ENCODE measurements around the gene YWHAB. TPM values are rescaled to one million over a fixed set of nuclear protein-coding genes. Genes with fewer than 3 reads are reported as not detected.

YWHAB gene
- total RNA-seq, 3 donors from 2014 or later: 125 to 155 (median 139) TPM

DNA sequence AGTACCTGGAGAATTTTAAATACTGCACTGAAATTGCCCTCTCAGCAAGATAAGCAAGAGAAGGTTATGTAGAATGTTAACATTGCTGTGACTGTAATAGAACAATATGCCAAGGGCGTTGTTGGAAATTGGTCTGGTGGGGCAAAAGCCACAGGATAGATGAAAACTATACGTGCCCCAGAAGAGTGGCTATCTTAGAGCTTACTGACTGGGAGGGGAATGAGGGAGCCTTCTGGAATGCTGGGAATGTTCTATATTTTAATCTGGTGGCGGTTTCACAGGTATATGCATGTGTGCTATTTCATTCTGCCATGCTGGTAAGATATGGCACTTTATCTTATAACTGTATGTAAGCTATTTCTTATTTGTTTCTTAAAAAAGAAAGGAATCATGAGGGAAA is 35.2 kb upstream of the YWHAB start:
- no peaks in the 10 kb centered on the region for H3K36me3 ChIP-seq
- DNase-seq (ENCODE audit: low spot score in 2 of 2): no peak
- no peak overlapping the region for H3K4me3 ChIP-seq
- no peak overlapping the region for H3K27ac ChIP-seq
- intact Hi-C loops (cut with DNase I; ENCODE audit: low total_unique reads): no loop called here
- no peaks in the 10 kb centered on the region for H3K4me1 ChIP-seq
- H3K27me3 ChIP-seq: no peaks in the 10 kb centered on the region
- no peaks in the 10 kb centered on the region for H3K9me3 ChIP-seq
- TF ChIP-seq POLR2A (IDR thresholded peaks at IDR 0.05): no peak
- TF ChIP-seq, protein P1, sequence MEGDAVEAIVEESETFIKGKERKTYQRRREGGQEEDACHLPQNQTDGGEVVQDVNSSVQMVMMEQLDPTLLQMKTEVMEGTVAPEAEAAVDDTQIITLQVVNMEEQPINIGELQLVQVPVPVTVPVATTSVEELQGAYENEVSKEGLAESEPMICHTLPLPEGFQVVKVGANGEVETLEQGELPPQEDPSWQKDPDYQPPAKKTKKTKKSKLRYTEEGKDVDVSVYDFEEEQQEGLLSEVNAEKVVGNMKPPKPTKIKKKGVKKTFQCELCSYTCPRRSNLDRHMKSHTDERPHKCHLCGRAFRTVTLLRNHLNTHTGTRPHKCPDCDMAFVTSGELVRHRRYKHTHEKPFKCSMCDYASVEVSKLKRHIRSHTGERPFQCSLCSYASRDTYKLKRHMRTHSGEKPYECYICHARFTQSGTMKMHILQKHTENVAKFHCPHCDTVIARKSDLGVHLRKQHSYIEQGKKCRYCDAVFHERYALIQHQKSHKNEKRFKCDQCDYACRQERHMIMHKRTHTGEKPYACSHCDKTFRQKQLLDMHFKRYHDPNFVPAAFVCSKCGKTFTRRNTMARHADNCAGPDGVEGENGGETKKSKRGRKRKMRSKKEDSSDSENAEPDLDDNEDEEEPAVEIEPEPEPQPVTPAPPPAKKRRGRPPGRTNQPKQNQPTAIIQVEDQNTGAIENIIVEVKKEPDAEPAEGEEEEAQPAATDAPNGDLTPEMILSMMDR (IDR thresholded peaks at IDR 0.05): no peak
- TF ChIP-seq POLR2AphosphoS5 (IDR thresholded peaks at IDR 0.05): no peak

DNA sequence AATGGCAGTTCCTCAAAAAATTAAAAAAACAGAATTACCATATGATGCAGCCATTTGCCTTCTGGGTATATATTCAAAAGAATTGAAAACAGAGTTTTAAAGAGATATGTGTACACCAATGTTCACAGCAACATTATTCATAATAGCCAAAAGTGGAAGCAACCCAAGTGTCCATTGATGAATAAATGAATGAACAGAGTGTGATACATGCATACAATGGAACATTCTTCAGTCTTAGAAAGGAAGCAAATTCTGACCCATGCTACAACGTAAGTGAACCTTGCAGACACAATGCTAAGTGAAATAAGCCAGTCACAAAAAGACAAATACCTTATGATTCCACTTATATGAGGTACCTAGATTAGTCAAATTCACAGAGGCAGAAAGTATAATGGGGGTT is 34.7 kb upstream of the YWHAB start:
- intact Hi-C loops (cut with DNase I; ENCODE audit: low total_unique reads): no loop called here
- Histone ChIP-seq H3K27me3 (no peaks in the 10 kb centered on the region), H3K9me3 (no peaks in the 10 kb centered on the region), H3K27ac (no peak overlapping the region), H3K4me3 (no peak overlapping the region), H3K4me1 (no peaks in the 10 kb centered on the region), H3K36me3 (no peaks in the 10 kb centered on the region)
- no peak for DNase-seq (ENCODE audit: low spot score in 2 of 2)
- TF ChIP-seq, protein P1 (IDR thresholded peaks at IDR 0.05): no peak
- TF ChIP-seq POLR2AphosphoS5 (IDR thresholded peaks at IDR 0.05) (no peak), POLR2A (IDR thresholded peaks at IDR 0.05) (no peak)

DNA sequence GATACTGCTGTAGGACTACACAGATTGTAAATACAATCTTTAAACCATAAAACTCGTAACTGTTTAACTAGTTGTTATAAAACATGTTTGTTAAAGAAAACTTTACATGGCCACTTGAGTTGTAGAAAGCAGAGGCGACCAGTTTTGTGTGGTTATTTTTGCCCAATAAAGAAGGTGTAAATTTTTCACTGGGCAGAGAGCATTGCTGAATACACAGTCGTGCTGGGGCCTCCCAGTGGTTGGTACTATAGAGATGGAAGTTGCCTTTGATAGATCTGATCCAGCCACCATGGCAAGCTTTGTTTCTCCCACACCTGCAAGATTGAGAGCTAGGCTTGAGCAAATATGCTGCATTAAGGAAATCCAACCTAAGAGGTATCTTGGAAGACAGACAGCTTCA is 34.0 kb upstream of the YWHAB start:
- Histone ChIP-seq H3K27me3 (no peaks in the 10 kb centered on the region), H3K27ac (no peak overlapping the region), H3K9me3 (no peaks in the 10 kb centered on the region), H3K36me3 (no peaks in the 10 kb centered on the region), H3K4me1 (no peaks in the 10 kb centered on the region), H3K4me3 (no peak overlapping the region)
- intact Hi-C loops (cut with DNase I; ENCODE audit: low total_unique reads): no loop called here
- DNase-seq (ENCODE audit: low spot score in 2 of 2): no peak
- TF ChIP-seq POLR2AphosphoS5 (IDR thresholded peaks at IDR 0.05) (no peak), POLR2A (IDR thresholded peaks at IDR 0.05) (no peak)
- TF ChIP-seq, protein P1 (IDR thresholded peaks at IDR 0.05): no peak

DNA sequence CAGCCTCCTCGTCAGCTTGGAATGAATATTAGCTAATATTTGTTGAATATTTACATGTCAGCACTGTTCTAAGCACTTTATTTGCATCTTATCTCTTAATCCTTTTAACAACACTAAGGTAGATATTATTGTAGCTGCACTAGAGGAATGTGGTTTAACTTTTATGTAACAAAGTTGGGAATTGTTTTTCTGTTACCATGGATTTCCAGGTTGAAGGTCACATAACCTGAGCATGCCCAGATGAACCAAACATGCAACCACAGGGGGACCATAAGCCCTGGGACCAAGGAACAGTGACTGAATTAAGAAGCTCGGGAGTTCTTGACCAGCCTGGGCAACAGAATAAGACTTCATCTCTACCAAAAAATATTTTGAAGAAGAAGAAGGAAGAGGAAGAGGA is 29.1 kb upstream of the YWHAB start:
- Histone ChIP-seq H3K4me1 (no peaks in the 10 kb centered on the region), H3K27me3 (no peaks in the 10 kb centered on the region), H3K27ac (no peak overlapping the region), H3K36me3 (no peaks in the 10 kb centered on the region), H3K9me3 (no peaks in the 10 kb centered on the region), H3K4me3 (no peak overlapping the region)
- TF ChIP-seq POLR2A (IDR thresholded peaks at IDR 0.05): no peak
- no peak for TF ChIP-seq POLR2AphosphoS5 (IDR thresholded peaks at IDR 0.05)
- TF ChIP-seq, protein P1 (IDR thresholded peaks at IDR 0.05): no peak
- intact Hi-C loops (cut with DNase I; ENCODE audit: low total_unique reads): no loop called here
- no peak for DNase-seq (ENCODE audit: low spot score in 2 of 2)

DNA sequence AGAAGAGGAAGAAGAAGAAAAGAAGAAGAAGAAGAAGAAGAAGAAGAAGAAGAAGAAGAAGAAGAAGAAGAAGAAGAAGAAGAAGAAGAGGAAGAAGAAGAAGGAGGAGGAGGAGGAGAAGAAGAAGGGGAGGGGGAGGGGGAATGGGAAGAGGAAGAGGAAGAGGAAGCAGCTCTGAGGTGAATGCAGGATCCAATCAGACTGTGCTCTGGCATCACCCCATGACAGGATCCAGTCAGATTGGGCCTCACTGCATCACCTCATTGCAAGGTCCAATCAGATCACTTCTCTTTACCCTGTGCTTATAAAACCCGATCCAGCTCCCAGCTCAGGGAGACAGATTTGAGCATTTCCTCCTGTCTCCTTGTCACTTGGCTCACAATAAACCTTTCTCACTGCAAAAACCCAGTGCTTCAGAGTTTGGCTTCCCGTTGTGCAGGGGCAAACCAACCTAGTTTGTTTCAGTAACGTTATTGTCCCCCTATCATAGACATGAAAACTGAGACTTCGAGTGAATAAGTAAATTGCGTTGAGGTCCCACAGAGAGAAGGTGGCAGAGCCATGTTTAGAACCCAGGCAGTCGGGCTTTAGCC is 28.6 kb upstream of the YWHAB start:
- no peak for DNase-seq (ENCODE audit: low spot score in 2 of 2)
- Histone ChIP-seq H3K36me3 (no peaks in the 10 kb centered on the region), H3K4me3 (no peak overlapping the region), H3K9me3 (no peaks in the 10 kb centered on the region), H3K27ac (no peak overlapping the region), H3K4me1 (no peaks in the 10 kb centered on the region), H3K27me3 (no peaks in the 10 kb centered on the region)
- intact Hi-C loops (cut with DNase I; ENCODE audit: low total_unique reads): no loop called here
- no peak for TF ChIP-seq POLR2A (IDR thresholded peaks at IDR 0.05)
- no peak for TF ChIP-seq POLR2AphosphoS5 (IDR thresholded peaks at IDR 0.05)
